SK-N-SH (cell line): ENCODE measurements around the gene ARL3. TPM values are rescaled to one million over a fixed set of nuclear protein-coding genes. Genes with fewer than 3 reads are reported as not detected.
A peak's percentile ranks its signal among the peaks of the same experiment; 100 is the strongest.

Experiments
- CTCF ChIA-PET: fragments of 300-600, 350-600 bp; formaldehyde crosslinking; extraction: SDS; loops from one replicate; lab custom pipeline; 2021; lab: Yijun Ruan, JAX
- POLR2A ChIA-PET: fragments of 350-600 bp; sonication (Branson Sonifier 250); formaldehyde crosslinking; extraction: SDS; loops from one replicate; lab custom pipeline; 2020; ENCODE audit warnings: antibody characterized with exemption, inconsistent platforms; lab: Yijun Ruan, JAX
- DNase-seq: peaks from one replicate; pipeline ENCODE4 v3.0.0; 2012
- H2AFZ ChIP-seq: fragments of 200-600 bp; sonication (generic); 2 replicates; pipeline ENCODE4 v1.8.1; 2016; ENCODE audit warnings: antibody characterized with exemption, mild to moderate bottlenecking, low read depth
- H3F3A ChIP-seq: fragments of 200-600 bp; sonication (generic); replicated peaks from 2 replicates; pipeline ENCODE3; 2016; ENCODE audit warnings: antibody characterized with exemption, mild to moderate bottlenecking; ENCODE audit not compliant: insufficient read depth
- H3K27ac ChIP-seq, 2 experiments: fragments of 200-500 bp in 1 of 2; fragments of 200-600 bp in 1 of 2; sonication (Bioruptor generic) in 1 of 2; sonication (generic), shearing (Covaris generic) in 1 of 2; 2 replicates each; pipeline versions ENCODE4 v1.5.1 to v1.6.1; 2014 to 2016; ENCODE audit warnings: low read depth in 2 of 2, inconsistent platforms in 1 of 2, low read length in 1 of 2, mild to moderate bottlenecking in 1 of 2, mixed read lengths in 1 of 2
- H3K27me3 ChIP-seq: fragments of 200-600 bp; sonication (generic), shearing (Covaris generic); 2 replicates; pipeline ENCODE4 v1.6.1; 2016; ENCODE audit warnings: mixed run types; ENCODE audit not compliant: insufficient read depth
- H3K36me3 ChIP-seq, 2 experiments: fragments of 200-500 bp in 1 of 2; fragments of 200-600 bp in 1 of 2; sonication (Bioruptor generic) in 1 of 2; sonication (generic) in 1 of 2; replicated peaks in 1 of 2; 2 replicates each; pipeline versions ENCODE3 to v1.5.1; 2014 to 2016; ENCODE audit warnings: low read length in 1 of 2, mild to moderate bottlenecking in 1 of 2; ENCODE audit not compliant: insufficient read depth in 2 of 2, control insufficient read depth in 1 of 2
- H3K4me1 ChIP-seq, 2 experiments: fragments of 200-500 bp in 1 of 2; fragments of 200-600 bp in 1 of 2; sonication (Bioruptor generic) in 1 of 2; sonication (generic), shearing (Covaris generic) in 1 of 2; 2 replicates each; pipeline versions ENCODE4 v1.5.1 to v1.6.1; 2014 to 2016; ENCODE audit warnings: low read depth in 1 of 2, low read length in 1 of 2, mixed run types in 1 of 2; ENCODE audit not compliant: insufficient read depth in 2 of 2, control insufficient read depth in 1 of 2
- H3K4me2 ChIP-seq: fragments of 200-600 bp; sonication (generic), shearing (Covaris generic); 2 replicates; pipeline ENCODE4 v1.6.1; 2017; ENCODE audit warnings: mixed run types
- H3K4me3 ChIP-seq, 2 experiments: fragments of 200-500 bp in 1 of 2; fragments of 200-600 bp in 1 of 2; sonication (Bioruptor generic) in 1 of 2; sonication (generic), shearing (Covaris generic) in 1 of 2; 2 replicates each; pipeline versions ENCODE4 v1.5.1 to v1.8.1; 2014 to 2016; ENCODE audit warnings: low read depth in 2 of 2, inconsistent platforms in 1 of 2, low read length in 1 of 2, mild to moderate bottlenecking in 1 of 2, mixed read lengths in 1 of 2, moderate library complexity in 1 of 2
- H3K79me2 ChIP-seq: fragments of 200-600 bp; sonication (generic); 2 replicates; pipeline ENCODE4 v1.8.1; 2017; ENCODE audit warnings: mild to moderate bottlenecking; ENCODE audit not compliant: insufficient read depth
- H3K9ac ChIP-seq: fragments of 200-600 bp; sonication (generic); 2 replicates; pipeline ENCODE4 v1.6.1; 2017; ENCODE audit warnings: mixed run types
- H3K9me2 ChIP-seq: fragments of 200-600 bp; sonication (generic); 2 replicates; pipeline ENCODE4 v1.6.1; 2017; ENCODE audit warnings: mixed run types
- H3K9me3 ChIP-seq: fragments of 200-600 bp; sonication (generic); 2 replicates; pipeline ENCODE4 v1.6.1; 2017; ENCODE audit warnings: mixed run types, mild to moderate bottlenecking, moderate library complexity
- H4K20me1 ChIP-seq: fragments of 200-600 bp; sonication (generic); 2 replicates; pipeline ENCODE4 v1.6.1; 2017; ENCODE audit warnings: mild to moderate bottlenecking, mixed run types; ENCODE audit not compliant: insufficient read depth
- CHD2 ChIP-seq: fragments of 150-350 bp; IDR thresholded peaks from 2 replicates; pipeline ENCODE4 v1.6.1; 2018; ENCODE audit warnings: low read length; ENCODE audit not compliant: partially characterized antibody
- ELF1 ChIP-seq: IDR thresholded peaks from 2 replicates; pipeline ENCODE4 v1.4.0; 2012
- EP300 ChIP-seq, 2 experiments: IDR thresholded peaks; 2 replicates each; pipeline versions ENCODE4 v1.4.0 to v1.6.1; 2012; ENCODE audit warnings: borderline replicate concordance in 1 of 2, low read depth in 1 of 2, low read length in 1 of 2
- MXI1 ChIP-seq: IDR thresholded peaks from 2 replicates; pipeline ENCODE4 v1.6.1; 2012; ENCODE audit warnings: mild to moderate bottlenecking, low read depth, low read length, improper control_type of control experiment
- NFIC ChIP-seq: IDR thresholded peaks from 2 replicates; pipeline ENCODE4 v1.4.0; 2012; ENCODE audit warnings: borderline replicate concordance
- RCOR1 ChIP-seq: fragments of 150-350 bp; IDR thresholded peaks from 2 replicates; pipeline ENCODE4 v1.6.1; 2017; ENCODE audit warnings: antibody characterized with exemption, low read length
- RFX5 ChIP-seq: IDR thresholded peaks from 2 replicates; pipeline ENCODE4 v1.6.1; 2012; ENCODE audit warnings: mild to moderate bottlenecking, improper control_type of control experiment, low read length
- RXRA ChIP-seq: IDR thresholded peaks from 2 replicates; pipeline ENCODE4 v1.4.0; 2012; ENCODE audit warnings: low read depth, mild to moderate bottlenecking, borderline replicate concordance
- TAF1 ChIP-seq: IDR thresholded peaks from 2 replicates; pipeline ENCODE4 v1.6.1; 2012; ENCODE audit warnings: low read depth, mild to moderate bottlenecking, low read length, moderate library complexity, borderline replicate concordance
- TCF12 ChIP-seq: IDR thresholded peaks from 2 replicates; pipeline ENCODE4 v1.4.0; 2012
- TEAD4 ChIP-seq: IDR thresholded peaks from 2 replicates; pipeline ENCODE4 v1.4.0; 2012; ENCODE audit warnings: mild to moderate bottlenecking, borderline replicate concordance; ENCODE audit not compliant: insufficient read depth
- WGBS: methylation state at CpG from one replicate; pipeline ENCODE4 v1.1.6; 2017; ENCODE audit warnings: low lambda C conversion rate; 5-methylcytosine and 5-hydroxymethylcytosine counted together
- polyA plus RNA-seq, 3 experiments: library from polyadenylated mRNA; depleted of rRNA; stranded (reverse); fragments of >200 nt; gene quantifications; 2 replicates each; pipeline ENCODE4 v1.2.3, GENCODE V29; 2012
- TF ChIP-seq, protein P1 (sequence below): IDR thresholded peaks from 2 replicates; pipeline ENCODE4 v1.4.0; 2012; ENCODE audit warnings: low read depth
- TF ChIP-seq, protein P2 (sequence below): IDR thresholded peaks from 2 replicates; pipeline ENCODE4 v1.4.0; 2012; ENCODE audit warnings: low read depth, borderline replicate concordance
- TF ChIP-seq, protein P3 (sequence below): IDR thresholded peaks from 2 replicates; pipeline ENCODE4 v1.6.1; 2012; ENCODE audit warnings: mild to moderate bottlenecking, low read depth, low read length, moderate library complexity
- TF ChIP-seq, protein P4 (sequence below): fragments of 150-350 bp; IDR thresholded peaks from 2 replicates; pipeline ENCODE4 v1.6.1; 2017; ENCODE audit warnings: antibody characterized with exemption, low read length, low read depth, borderline replicate concordance

Gene ARL3
- polyA plus RNA-seq, 1 of the 3 experiments (the other 2 are of a cell fraction) = 11.2 TPM

DNA sequence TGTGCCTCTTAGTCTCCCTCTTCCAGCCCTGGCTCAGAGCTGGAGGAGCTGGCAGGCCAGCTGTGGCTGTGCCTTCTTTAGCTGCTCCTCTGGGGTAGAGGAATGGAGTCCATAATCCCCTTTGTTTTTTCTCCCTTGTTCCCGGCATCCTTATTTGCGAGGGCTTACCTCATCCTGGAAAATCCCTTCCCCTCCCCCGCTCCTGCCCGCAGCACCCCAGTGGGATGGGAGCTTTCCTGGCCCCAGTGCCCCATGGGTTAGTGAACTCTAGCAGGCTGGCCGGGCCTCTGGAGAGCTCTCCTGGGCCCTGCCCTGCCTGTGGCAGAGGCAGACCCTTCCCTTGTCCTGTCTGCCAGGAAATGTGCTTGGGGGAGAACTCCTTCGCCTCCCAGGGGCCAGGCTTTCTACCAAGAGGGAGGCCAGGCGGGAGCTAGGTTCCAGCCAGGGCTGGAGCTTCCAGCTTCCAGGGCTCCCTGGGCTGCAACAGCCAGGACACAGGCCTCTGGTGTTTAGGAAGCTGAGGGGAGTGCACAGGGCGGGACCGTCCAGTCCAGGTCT, 86.4 kb downstream of the ARL3 start:
- H3F3A ChIP-seq = peaks cover 40% of the 10 kb centered on the region
- H3K4me2 ChIP-seq = peak overlapping the region; percentile 68
- no peaks in the 10 kb centered on the region for H3K27me3 ChIP-seq
- no peaks in the 10 kb centered on the region for H3K79me2 ChIP-seq
- H3K36me3 ChIP-seq = peaks cover 0 to 3% of the 10 kb centered on the region in 2 experiments
- ChIA-PET CTCF (interaction anchor here (0.6 to 2.9 kb wide), 8 partner anchors 14 to 228 kb away, joined by 3 to 18 read pairs (median 4); partner anchors contain the start of gene TRIM8), POLR2A (interaction anchor here (0.8 to 4.0 kb wide), 8 partner anchors 9 to 113 kb away, joined by 3 to 34 read pairs (median 4); partner anchors contain the start of gene TRIM8)
- H4K20me1 ChIP-seq = no peaks in the 10 kb centered on the region
- TF ChIP-seq, protein P1, sequence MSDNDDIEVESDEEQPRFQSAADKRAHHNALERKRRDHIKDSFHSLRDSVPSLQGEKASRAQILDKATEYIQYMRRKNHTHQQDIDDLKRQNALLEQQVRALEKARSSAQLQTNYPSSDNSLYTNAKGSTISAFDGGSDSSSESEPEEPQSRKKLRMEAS = 0 out of 2 replicates have a peak, but pooled peaks have one; percentile 37
- TF ChIP-seq ELF1 = no peak
- TF ChIP-seq TEAD4 = no peak
- TF ChIP-seq, protein P2, sequence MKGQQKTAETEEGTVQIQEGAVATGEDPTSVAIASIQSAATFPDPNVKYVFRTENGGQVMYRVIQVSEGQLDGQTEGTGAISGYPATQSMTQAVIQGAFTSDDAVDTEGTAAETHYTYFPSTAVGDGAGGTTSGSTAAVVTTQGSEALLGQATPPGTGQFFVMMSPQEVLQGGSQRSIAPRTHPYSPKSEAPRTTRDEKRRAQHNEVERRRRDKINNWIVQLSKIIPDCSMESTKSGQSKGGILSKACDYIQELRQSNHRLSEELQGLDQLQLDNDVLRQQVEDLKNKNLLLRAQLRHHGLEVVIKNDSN = no peak
- TF ChIP-seq, protein P3, sequence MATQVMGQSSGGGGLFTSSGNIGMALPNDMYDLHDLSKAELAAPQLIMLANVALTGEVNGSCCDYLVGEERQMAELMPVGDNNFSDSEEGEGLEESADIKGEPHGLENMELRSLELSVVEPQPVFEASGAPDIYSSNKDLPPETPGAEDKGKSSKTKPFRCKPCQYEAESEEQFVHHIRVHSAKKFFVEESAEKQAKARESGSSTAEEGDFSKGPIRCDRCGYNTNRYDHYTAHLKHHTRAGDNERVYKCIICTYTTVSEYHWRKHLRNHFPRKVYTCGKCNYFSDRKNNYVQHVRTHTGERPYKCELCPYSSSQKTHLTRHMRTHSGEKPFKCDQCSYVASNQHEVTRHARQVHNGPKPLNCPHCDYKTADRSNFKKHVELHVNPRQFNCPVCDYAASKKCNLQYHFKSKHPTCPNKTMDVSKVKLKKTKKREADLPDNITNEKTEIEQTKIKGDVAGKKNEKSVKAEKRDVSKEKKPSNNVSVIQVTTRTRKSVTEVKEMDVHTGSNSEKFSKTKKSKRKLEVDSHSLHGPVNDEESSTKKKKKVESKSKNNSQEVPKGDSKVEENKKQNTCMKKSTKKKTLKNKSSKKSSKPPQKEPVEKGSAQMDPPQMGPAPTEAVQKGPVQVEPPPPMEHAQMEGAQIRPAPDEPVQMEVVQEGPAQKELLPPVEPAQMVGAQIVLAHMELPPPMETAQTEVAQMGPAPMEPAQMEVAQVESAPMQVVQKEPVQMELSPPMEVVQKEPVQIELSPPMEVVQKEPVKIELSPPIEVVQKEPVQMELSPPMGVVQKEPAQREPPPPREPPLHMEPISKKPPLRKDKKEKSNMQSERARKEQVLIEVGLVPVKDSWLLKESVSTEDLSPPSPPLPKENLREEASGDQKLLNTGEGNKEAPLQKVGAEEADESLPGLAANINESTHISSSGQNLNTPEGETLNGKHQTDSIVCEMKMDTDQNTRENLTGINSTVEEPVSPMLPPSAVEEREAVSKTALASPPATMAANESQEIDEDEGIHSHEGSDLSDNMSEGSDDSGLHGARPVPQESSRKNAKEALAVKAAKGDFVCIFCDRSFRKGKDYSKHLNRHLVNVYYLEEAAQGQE = 0 out of 2 replicates have a peak, but pooled peaks have one; percentile 44
- no peak for TF ChIP-seq RXRA
- TF ChIP-seq, protein P4, sequence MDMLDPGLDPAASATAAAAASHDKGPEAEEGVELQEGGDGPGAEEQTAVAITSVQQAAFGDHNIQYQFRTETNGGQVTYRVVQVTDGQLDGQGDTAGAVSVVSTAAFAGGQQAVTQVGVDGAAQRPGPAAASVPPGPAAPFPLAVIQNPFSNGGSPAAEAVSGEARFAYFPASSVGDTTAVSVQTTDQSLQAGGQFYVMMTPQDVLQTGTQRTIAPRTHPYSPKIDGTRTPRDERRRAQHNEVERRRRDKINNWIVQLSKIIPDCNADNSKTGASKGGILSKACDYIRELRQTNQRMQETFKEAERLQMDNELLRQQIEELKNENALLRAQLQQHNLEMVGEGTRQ = no peak
- peak; percentile 42; the same call in 1 of the 2 replicates for TF ChIP-seq TCF12
- peak; percentile 10; the same call in 1 of the 2 replicates for TF ChIP-seq NFIC
- no peak for TF ChIP-seq CHD2
- TF ChIP-seq RCOR1 = no peak
- peak; percentile 38; the same call in 1 of the 2 replicates for TF ChIP-seq TAF1
- peak in 1 of 2 experiments; percentile 34; a peak in 2 of 4 replicates for TF ChIP-seq EP300 (IDR thresholded peaks at IDR 0.05; ENCODE audit: borderline replicate concordance in 1 of 2, low read depth in 1 of 2, low read length in 1 of 2)
- no peak for TF ChIP-seq MXI1
- no peak for TF ChIP-seq RFX5
- H3K9me2 ChIP-seq = no peaks in the 10 kb centered on the region
- DNase-seq = peak; percentile 71
- H3K27ac ChIP-seq = peak overlapping the region; percentile 91 to 99
- no peaks in the 10 kb centered on the region for H3K9me3 ChIP-seq
- 12% methylated on average over 6 of the region's 9 CpGs for WGBS
- H2AFZ ChIP-seq = peak overlapping the region; percentile 67; the same call in 1 of the 2 replicates
- peaks cover 55 to 93% of the 10 kb centered on the region in 2 experiments for H3K4me1 ChIP-seq
- no peak overlapping the region for H3K4me3 ChIP-seq
- peak overlapping the region; percentile 72 for H3K9ac ChIP-seq
